Measurements from ENCODE around the gene DPY30.
"Not testable (repeated sequence)": the region's sequence is repeated elsewhere in the genome, so short reads cannot be mapped to it uniquely, and the experiment has no call there.

The DPY30 gene

DNA sequence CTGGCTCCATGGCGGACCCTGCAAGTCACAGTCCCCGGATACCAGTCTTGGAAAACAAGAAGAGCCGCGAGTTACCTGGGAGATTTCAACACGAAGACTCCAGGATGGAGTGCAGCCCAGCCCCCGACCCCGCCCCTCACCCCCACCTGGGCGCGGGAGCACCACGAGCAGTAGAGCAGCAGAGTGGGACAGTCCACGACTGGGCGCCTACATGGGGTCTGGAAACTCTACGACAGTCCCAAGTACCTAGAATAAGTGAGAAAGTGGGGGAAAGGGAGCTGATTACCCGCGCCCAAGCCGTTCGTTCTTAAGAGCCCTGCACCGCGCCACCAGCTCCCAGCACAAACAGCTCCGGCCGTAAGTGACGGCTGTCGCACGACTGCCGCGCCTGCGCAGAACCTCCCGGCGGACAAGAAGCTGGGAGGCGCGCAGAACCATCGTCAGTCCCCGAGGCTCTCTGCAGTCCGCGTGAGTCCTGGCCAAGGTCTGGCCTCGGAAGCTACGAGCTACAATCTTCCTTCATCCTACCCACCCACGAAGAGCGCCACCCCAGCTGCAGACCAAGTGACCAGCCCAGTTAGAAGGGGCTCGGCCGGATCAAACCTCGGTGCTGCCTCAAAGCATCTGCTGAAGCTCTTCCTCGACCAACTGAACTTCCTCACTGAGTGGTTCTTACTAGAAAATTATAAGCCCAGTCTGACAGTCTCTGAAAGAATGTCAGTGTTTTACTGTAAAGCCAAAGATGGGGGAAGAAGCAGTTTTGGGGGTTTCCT, at the start of gene DPY30:
DPY30 (minus strand) TSS at position 359 of the 773 bp plus-strand sequence; CDS start at position 10, 349 bp downstream.
- peak; percentile 92 for DNase-seq (ENCODE audit: low read depth)

DNA sequence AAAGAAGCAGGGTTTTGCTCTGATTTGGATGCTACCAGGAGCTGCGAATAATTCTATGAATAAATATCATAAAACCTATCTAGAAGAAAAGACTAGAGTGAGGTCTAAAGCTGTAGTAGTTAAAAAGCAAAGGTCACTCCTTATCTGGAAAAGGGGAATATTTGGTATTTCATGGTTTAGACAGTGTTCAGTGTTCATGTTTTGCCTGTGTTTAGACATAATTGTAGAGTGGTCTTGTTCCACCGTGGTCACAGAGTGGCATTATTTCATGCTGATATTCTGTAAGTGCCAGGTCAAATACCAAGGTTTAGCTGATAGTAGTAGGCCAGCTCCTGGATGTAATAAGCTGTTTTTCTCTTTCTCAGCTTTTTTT, 34.5 kb upstream of the DPY30 start:
- no peak for DNase-seq (ENCODE audit: low read depth)

GRCh38 chr2:32067549-32067948, 27.9 kb upstream of the DPY30 start:
- no peak for DNase-seq (ENCODE audit: low read depth)

DNA sequence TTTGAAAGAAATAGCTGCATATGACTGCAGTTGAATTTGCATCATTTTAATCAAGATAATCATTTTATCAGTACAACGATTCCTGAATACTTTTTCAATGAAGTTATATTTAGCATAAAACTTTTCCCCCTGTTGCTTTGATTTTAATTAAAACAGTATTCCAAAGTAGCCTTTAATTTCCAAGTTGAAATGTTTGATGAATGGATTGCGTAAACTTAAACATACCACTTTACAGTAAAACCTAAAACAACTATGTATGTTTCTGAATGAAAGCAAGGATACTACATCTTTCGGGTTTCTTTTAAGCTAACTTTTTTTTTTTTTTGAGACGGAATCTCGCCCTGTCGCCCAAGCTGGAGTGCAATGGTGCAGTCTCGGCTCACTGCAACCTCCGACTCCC, 25.1 kb upstream of the DPY30 start:
- DNase-seq (ENCODE audit: low read depth): no peak

DNA sequence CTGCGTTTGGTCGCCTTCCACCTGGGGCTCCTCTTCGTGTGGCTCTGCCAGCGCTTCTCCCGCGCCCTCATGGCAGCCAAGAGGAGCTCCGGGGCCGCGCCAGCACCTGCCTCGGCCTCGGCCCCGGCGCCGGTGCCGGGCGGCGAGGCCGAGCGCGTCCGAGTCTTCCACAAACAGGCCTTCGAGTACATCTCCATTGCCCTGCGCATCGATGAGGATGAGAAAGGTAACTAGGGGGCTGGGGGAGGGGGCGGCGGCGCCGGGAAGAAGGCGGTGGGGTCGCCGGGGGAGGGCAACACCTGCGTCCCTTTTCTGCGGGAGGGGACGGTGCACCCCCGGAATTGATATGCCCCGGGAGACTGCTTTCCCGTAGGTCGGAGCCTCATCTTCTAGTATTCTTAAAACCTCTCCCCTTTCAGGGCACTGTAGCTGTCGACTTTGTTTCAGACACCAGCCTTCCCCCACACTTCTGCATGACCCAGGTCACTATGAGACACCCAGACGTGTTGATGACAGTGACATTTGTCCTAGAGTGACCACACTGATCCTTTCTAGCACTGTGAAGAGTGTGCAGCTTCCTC, 24.5 kb upstream of the DPY30 start:
- no peak for DNase-seq (ENCODE audit: low read depth)

GRCh38 chr2:32063310-32064020, 23.9 kb upstream of the DPY30 start, which contains the start of gene SPAST:
TSS of gene SPAST (plus strand) at chr2:32063556. CDS start at chr2:32063832, 276 bp downstream.
- DNase-seq (ENCODE audit: low read depth): peak; percentile 98

GRCh38 chr2:32061973-32062861, 22.6 kb upstream of the DPY30 start:
- peak; percentile 52 for DNase-seq (ENCODE audit: low read depth)

GRCh38 chr2:32061430-32061829, 21.8 kb upstream of the DPY30 start:
- no peak for DNase-seq (ENCODE audit: low read depth)

GRCh38 chr2:32060266-32060665, 20.7 kb upstream of the DPY30 start:
- DNase-seq (ENCODE audit: low read depth): no peak

DNA sequence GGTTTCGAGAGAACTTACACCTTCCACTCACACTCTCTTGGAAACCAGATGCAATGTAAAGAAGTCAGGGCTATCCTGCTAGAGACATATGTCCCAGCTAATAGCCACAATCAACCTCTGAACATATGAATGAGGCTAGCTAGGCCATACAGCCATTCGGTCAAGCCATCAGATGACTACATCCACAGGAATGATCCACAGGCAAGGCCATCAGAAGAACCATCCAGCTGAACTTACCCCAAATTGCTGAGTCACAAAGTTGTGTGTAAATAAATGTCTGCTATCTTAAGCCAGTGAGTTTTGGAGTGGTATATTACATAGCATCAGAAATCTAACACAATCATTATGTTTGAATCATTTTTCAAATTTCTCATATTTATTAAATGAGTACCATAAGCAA, 18.5 kb upstream of the DPY30 start:
- no peak for DNase-seq (ENCODE audit: low read depth)

GRCh38 chr2:32054583-32054982, 15.0 kb upstream of the DPY30 start:
- DNase-seq (ENCODE audit: low read depth): not testable (repeated sequence)

DNA sequence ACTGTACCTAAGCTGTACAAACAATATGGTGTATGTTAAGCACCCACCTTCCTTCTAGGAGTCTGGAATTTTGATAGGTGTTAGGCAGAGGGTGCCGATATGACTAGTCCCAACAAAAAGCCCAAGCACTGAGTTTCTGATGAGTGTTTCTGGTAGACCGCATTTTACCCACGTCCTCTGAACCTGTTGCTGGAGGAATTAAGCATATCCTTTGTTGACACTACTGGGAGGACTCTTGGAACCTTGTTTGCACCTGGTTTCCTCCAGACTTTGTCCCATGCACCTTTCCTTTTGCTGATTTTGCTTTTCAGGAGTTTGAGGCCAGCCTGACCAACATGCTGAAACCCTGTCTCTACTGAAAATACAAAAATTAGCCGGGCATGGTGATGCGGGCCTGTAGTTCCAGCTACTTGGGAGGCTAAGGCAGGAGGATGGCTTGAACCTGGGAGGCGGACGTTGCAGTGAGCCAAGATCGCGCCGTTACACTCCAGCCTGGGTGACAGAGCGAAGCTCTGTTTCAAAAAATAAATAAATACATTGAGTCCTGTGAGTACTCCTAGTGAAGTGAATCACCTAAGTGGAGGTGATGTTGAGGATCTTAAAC, 12.3 kb upstream of the DPY30 start:
- DNase-seq (ENCODE audit: low read depth): no peak

DNA sequence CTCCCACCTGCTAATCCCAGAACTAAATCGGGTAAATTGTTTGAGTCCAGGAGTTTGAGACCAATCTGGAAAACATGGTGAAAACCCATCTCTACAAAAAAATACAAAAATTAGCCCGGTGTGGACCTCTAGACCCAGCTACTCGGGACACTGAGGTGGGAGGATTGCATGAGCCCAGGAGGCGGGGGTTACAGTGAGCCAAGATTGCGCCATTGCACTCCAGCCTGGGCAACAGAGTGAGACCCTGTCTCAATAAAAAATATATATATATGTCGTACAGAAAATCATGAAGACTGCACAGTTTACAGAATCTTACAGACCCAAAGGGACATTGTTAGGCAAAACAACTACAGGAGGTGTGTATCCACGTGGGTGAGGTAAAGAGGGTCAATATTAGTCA, 4.0 kb upstream of the DPY30 start:
- DNase-seq (ENCODE audit: low read depth): no peak

GRCh38 chr2:32034198-32034887, 5.3 kb downstream of the DPY30 start:
- DNase-seq (ENCODE audit: low read depth): not testable (repeated sequence)

GRCh38 chr2:32018789-32019482, 20.7 kb downstream of the DPY30 start:
- DNase-seq (ENCODE audit: low read depth): not testable (repeated sequence)

GRCh38 chr2:32012872-32013271, 26.7 kb downstream of the DPY30 start:
- DNase-seq (ENCODE audit: low read depth): no peak

- no peak for DNase-seq (ENCODE audit: low read depth)
Measured at GRCh38 chr2:32011485-32011960, 28.1 kb downstream of the DPY30 start.

DNA sequence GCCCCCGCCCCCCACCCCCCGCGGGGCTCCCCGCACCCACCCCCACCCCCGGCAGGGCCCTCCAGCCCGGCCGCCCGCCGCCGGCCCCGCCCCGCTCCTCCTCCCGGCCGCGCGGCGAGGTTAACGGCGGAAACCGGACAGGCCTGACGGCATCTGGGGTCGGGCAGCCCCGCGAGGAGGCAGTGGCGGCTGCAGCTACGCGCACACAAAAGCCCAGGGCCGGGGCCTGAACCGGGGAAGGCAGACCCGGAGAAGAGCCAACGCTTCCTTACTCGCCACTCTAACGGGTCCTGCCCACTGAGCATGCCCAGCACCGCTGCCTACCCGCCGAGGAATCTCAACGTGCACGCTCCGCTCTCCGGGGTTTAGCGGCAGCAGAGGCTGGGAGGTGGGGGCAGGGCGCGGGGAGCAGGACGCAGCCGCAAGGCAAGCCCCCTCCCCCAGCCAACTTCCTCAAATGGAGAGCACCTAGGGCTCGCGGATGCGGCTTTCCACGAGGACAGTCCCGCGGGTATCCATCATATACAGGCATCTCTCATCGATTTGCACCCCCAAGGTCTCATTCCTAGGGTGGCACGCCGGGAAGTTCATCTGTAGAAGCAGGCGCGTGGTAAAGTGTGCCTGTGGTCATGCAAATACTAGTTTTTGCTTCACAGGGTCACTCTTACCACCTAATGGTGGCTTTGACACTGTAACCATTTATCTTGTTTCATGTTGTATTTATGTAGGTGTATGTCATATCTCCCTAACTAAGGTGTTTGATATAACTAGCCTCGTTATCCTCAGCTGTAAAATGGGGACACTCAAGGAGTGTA, 28.7 kb downstream of the DPY30 start, which contains the start of gene MEMO1:
MEMO1 (minus strand) TSS at position 339 of the 815 bp plus-strand sequence. CDS start 761 bp downstream, outside the sequence.
- DNase-seq (ENCODE audit: low read depth): peak; percentile 90

DNA sequence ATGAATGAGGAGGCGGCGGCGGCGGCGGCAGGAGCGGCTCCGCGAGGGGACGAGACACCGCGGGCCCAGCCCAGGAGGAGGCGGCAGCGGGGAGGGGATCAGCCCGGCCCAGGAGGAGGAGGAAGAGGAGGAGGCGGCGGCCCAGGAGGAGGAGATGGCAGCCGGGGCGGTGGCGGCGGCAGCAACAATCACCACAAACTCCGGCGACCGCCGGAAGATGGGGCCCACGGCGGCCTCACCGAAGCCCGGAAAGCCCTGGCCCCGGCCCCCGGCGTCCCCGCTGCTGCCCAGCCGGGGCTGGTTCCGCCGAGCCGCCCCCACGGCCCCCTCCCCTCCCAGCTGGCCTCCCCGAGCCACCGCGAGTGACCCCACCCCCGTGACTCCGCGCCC, 29.3 kb downstream of the DPY30 start:
- peak; percentile 38 for DNase-seq (ENCODE audit: low read depth)
